SK-N-SH (cell line): ENCODE results near the gene ANKRD44.

Experiments
- CHD2 ChIP-seq: fragments of 150-350 bp; IDR thresholded peaks from 2 replicates; pipeline ENCODE4 v1.6.1; 2018; ENCODE audit warnings: low read length; ENCODE audit not compliant: partially characterized antibody
- CTCF ChIP-seq: fragments of 200-600 bp; sonication (generic); IDR thresholded peaks from 2 replicates; pipeline ENCODE4 v1.6.1; 2017; ENCODE audit warnings: antibody characterized with exemption, mild to moderate bottlenecking, moderate library complexity
- EP300 ChIP-seq, 2 experiments: IDR thresholded peaks; 2 replicates each; pipeline versions ENCODE4 v1.4.0 to v1.6.1; 2012; ENCODE audit warnings: borderline replicate concordance in 1 of 2, low read depth in 1 of 2, low read length in 1 of 2
- EZH2phosphoT487 ChIP-seq: fragments of 200-600 bp; sonication (generic); IDR thresholded peaks from 2 replicates; pipeline ENCODE4 v1.6.1; 2017; ENCODE audit warnings: low read depth, mixed run types, mild to moderate bottlenecking, antibody characterized with exemption, moderate library complexity, borderline replicate concordance
- POLR2AphosphoS5 ChIP-seq: IDR thresholded peaks from 2 replicates; pipeline ENCODE4 v1.6.1; 2012; ENCODE audit warnings: low read depth, low read length
- RCOR1 ChIP-seq: fragments of 150-350 bp; IDR thresholded peaks from 2 replicates; pipeline ENCODE4 v1.6.1; 2017; ENCODE audit warnings: antibody characterized with exemption, low read length

GRCh38 chr2:197085665-197086064 is 224.9 kb downstream of the ANKRD44 start:
- TF ChIP-seq EZH2phosphoT487 (no peak), CTCF (no peak), POLR2AphosphoS5 (no peak), CHD2 (no peak), EP300 (IDR thresholded peaks at IDR 0.05; ENCODE audit: borderline replicate concordance in 1 of 2, low read depth in 1 of 2, low read length in 1 of 2) (no peak), RCOR1 (no peak)
